GM08714 (cell line): ENCODE data around the gene UNC80.

ENCODE experiments used
- H3K4me3 ChIP-seq: fragments of 200-500 bp; sonication (Bioruptor generic); 2 replicates; pipeline ENCODE4 v1.5.1; 2014; ENCODE audit warnings: mild to moderate bottlenecking, low read length, inconsistent platforms
- ZNF274 ChIP-seq: IDR thresholded peaks from 2 replicates; pipeline ENCODE4 v1.6.1; 2012; ENCODE audit warnings: mild to moderate bottlenecking, low read depth, low read length

Gene UNC80

GRCh38 chr2:209830722-209831465 lies 59.3 kb downstream of the UNC80 start:
- no peak for TF ChIP-seq ZNF274
- no peak overlapping the region for H3K4me3 ChIP-seq

- TF ChIP-seq ZNF274 = no peak
- no peak overlapping the region for H3K4me3 ChIP-seq
These were observed 63.1 kb downstream of the UNC80 start for GRCh38 chr2:209834767-209835166.

- H3K4me3 ChIP-seq = no peak overlapping the region
- no peak for TF ChIP-seq ZNF274
These were observed 68.8 kb downstream of the UNC80 start for GRCh38 chr2:209840434-209840833.

- TF ChIP-seq ZNF274 = no peak
- H3K4me3 ChIP-seq = no peak overlapping the region
These were observed 74.0 kb downstream of the UNC80 start for GRCh38 chr2:209845666-209846065.

- TF ChIP-seq ZNF274 = no peak
- H3K4me3 ChIP-seq = no peak overlapping the region
These were observed 93.2 kb downstream of the UNC80 start for GRCh38 chr2:209864716-209865295.

GRCh38 chr2:209868271-209868994 lies 96.8 kb downstream of the UNC80 start:
- no peak for TF ChIP-seq ZNF274

GRCh38 chr2:209870067-209870466 lies 98.4 kb downstream of the UNC80 start:
- no peak for TF ChIP-seq ZNF274
- H3K4me3 ChIP-seq = no peak overlapping the region

More at GRCh38 chr2:209868271-209868994, 96.8 kb downstream of the UNC80 start:
- no peak overlapping the region for H3K4me3 ChIP-seq

GRCh38 chr2:209872675-209873074 lies 101.0 kb downstream of the UNC80 start:
- no peak overlapping the region for H3K4me3 ChIP-seq

GRCh38 chr2:209875270-209875669 lies 103.6 kb downstream of the UNC80 start:
- H3K4me3 ChIP-seq = no peak overlapping the region
- TF ChIP-seq ZNF274 = no peak

More at GRCh38 chr2:209872675-209873074, 101.0 kb downstream of the UNC80 start:
- no peak for TF ChIP-seq ZNF274

- no peak overlapping the region for H3K4me3 ChIP-seq
- TF ChIP-seq ZNF274 = no peak
These were observed 104.6 kb downstream of the UNC80 start for GRCh38 chr2:209876211-209876610.

- H3K4me3 ChIP-seq = no peak overlapping the region
- TF ChIP-seq ZNF274 = no peak
These were observed 107.1 kb downstream of the UNC80 start for GRCh38 chr2:209878701-209879100.

- no peak for TF ChIP-seq ZNF274
- no peak overlapping the region for H3K4me3 ChIP-seq
These were observed 129.0 kb downstream of the UNC80 start for GRCh38 chr2:209900638-209901037.

- TF ChIP-seq ZNF274 = no peak
- H3K4me3 ChIP-seq = no peak overlapping the region
These were observed 129.5 kb downstream of the UNC80 start for GRCh38 chr2:209901172-209901571.

- TF ChIP-seq ZNF274 = no peak
- H3K4me3 ChIP-seq = no peak overlapping the region
These were observed 134.1 kb downstream of the UNC80 start for GRCh38 chr2:209905691-209906090.

GRCh38 chr2:209907746-209908145 lies 136.1 kb downstream of the UNC80 start:
- H3K4me3 ChIP-seq = no peak overlapping the region
- TF ChIP-seq ZNF274 = no peak
